Endothelial cell of umbilical vein (primary cell): Measurements from ENCODE around the gene PTPN20. TPM values are rescaled to one million over a fixed set of nuclear protein-coding genes. Genes with fewer than 3 reads are reported as not detected.
"Not testable (repeated sequence)": the region's sequence is repeated elsewhere in the genome, so short reads cannot be mapped to it uniquely, and the experiment has no call there.

ENCODE experiments used
- Bru-seq: library from RNA; stranded (reverse); fragments of 400-500 nt; gene quantifications from one replicate; lab custom pipeline; 2021; lab: Mats Ljungman, UMichigan
- BruChase-seq, 2 experiments: library from RNA; stranded (reverse); fragments of 400-500 nt; gene quantifications; one replicate each; lab custom pipeline; 2021; lab: Mats Ljungman, UMichigan
- BruUV-seq: library from RNA; stranded (reverse); fragments of 400-500 nt; replicated peaks from 2 replicates; lab custom pipeline; 2021; lab: Mats Ljungman, UMichigan
- CTCF ChIA-PET: fragments of 300-600, 350-600 bp; sonication (Branson Sonifier 250); formaldehyde crosslinking; loops from one replicate; lab custom pipeline; 2021; ENCODE audit warnings: antibody characterized with exemption, inconsistent platforms; lab: Charles Lee
- POLR2A ChIA-PET: fragments of 300-600, 350-600 bp; sonication (Branson Sonifier 250); formaldehyde crosslinking; loops from one replicate; lab custom pipeline; 2021; ENCODE audit warnings: antibody characterized with exemption, inconsistent platforms; lab: Charles Lee
- DNase-seq: peaks from one replicate; pipeline ENCODE4 v3.0.0-alpha.2; 2011; ENCODE audit warnings: low read depth, low spot score
- FAIRE-seq: peaks from 2 replicates; lab custom pipeline; 2011; peaks lifted over from hg19 to GRCh38; lab: Jason Lieb, UNC
- H2AFZ ChIP-seq: 2 replicates; pipeline ENCODE4 v1.6.0; 2012; ENCODE audit warnings: low read depth, low read length, control low read depth, inconsistent platforms
- H3K27ac ChIP-seq: 2 replicates; pipeline ENCODE4 v1.5.1; 2011; ENCODE audit warnings: low read depth, mild to moderate bottlenecking, control low read depth, low read length, moderate library complexity; ENCODE audit not compliant: insufficient read depth
- H3K27me3 ChIP-seq, 2 experiments: 2 replicates each; pipeline versions ENCODE4 v1.6.0 to v1.6.1; 2011; ENCODE audit warnings: low read length in 2 of 2, mixed read lengths in 1 of 2; ENCODE audit not compliant: control insufficient read depth in 2 of 2, insufficient read depth in 2 of 2
- H3K36me3 ChIP-seq, 2 experiments: 2 replicates in 1 of 2; 3 replicates in 1 of 2; pipeline ENCODE4 v1.5.1; 2011; ENCODE audit warnings: low read length in 2 of 2, mild to moderate bottlenecking in 1 of 2, moderate library complexity in 1 of 2; ENCODE audit not compliant: control insufficient read depth in 2 of 2, insufficient read depth in 2 of 2; ENCODE audit errors: extremely low read depth in 1 of 2
- H3K4me1 ChIP-seq: 3 replicates; pipeline ENCODE4 v1.5.1; 2011; ENCODE audit warnings: mild to moderate bottlenecking, low read length; ENCODE audit not compliant: control insufficient read depth, insufficient read depth; ENCODE audit errors: extremely low read depth
- H3K4me2 ChIP-seq: 2 replicates; pipeline ENCODE4 v1.6.1; 2011; ENCODE audit warnings: low read length, control low read depth, mixed read lengths; ENCODE audit not compliant: insufficient read depth
- H3K4me3 ChIP-seq, 3 experiments: fragments of 200-600 bp in 1 of 3; sonication (generic), shearing (Covaris generic) in 1 of 3; replicated peaks in 1 of 3; 2 replicates each; pipeline ENCODE4 v1.5.1; 2011 to 2016; ENCODE audit warnings: control low read depth in 3 of 3, low read length in 3 of 3, mild to moderate bottlenecking in 2 of 3, inconsistent platforms in 1 of 3, low read depth in 1 of 3, moderate library complexity in 1 of 3; ENCODE audit not compliant: insufficient read depth in 1 of 3
- H3K79me2 ChIP-seq: 2 replicates; pipeline ENCODE4 v1.6.0; 2012; ENCODE audit warnings: low read length, inconsistent platforms; ENCODE audit not compliant: control insufficient read depth, insufficient read depth
- H3K9ac ChIP-seq: replicated peaks from 2 replicates; pipeline ENCODE3; 2011; ENCODE audit warnings: low read length, control low read depth; ENCODE audit not compliant: insufficient read depth; ENCODE audit errors: extremely low read depth
- H3K9me1 ChIP-seq: replicated peaks from 3 replicates; pipeline ENCODE4 v1.6.0; 2011; ENCODE audit warnings: mild to moderate bottlenecking, low read length; ENCODE audit not compliant: control insufficient read depth, insufficient read depth; ENCODE audit errors: extremely low read depth
- H3K9me3 ChIP-seq: replicated peaks from 2 replicates; pipeline ENCODE4 v1.5.1; 2012; ENCODE audit warnings: low read length, inconsistent platforms; ENCODE audit not compliant: control insufficient read depth, insufficient read depth
- H4K20me1 ChIP-seq: replicated peaks from 2 replicates; pipeline ENCODE3; 2011; ENCODE audit warnings: mild to moderate bottlenecking, low read length; ENCODE audit not compliant: control insufficient read depth, insufficient read depth; ENCODE audit errors: extremely low read depth
- dilution Hi-C: fragments of 300-500 bp; cut with MboI; formaldehyde crosslinking; loops from one replicate; pipeline ENCODE4 v1.15.0; 2019; ENCODE audit warnings: low sequenced_read_pairs; ENCODE audit not compliant: extremely low pct_ligation_motif_present
- intact Hi-C: fragments of 100-400 bp; cut with micrococcal nuclease; formaldehyde crosslinking; loops from one replicate; pipeline ENCODE4 v1.10.0; 2022
- long read RNA-seq: library from polyadenylated mRNA; stranded (forward); transcript quantifications from one replicate; pipeline ENCODE4 v2.0.0, GENCODE V29; 2021
- polyA minus RNA-seq, 3 experiments: library from RNA; depleted of rRNA, polyadenylated mRNA; stranded (reverse); fragments of >200 nt; gene quantifications; 1 replicate in 1 of 3; 2 replicates in 2 of 3; pipeline ENCODE4 v1.2.3, GENCODE V29; 2011
- polyA plus RNA-seq, 4 experiments: library from polyadenylated mRNA; depleted of rRNA in 3 of 4; stranded (reverse) in 3 of 4; unstranded in 1 of 4; fragments of >200 nt; gene quantifications; 2 replicates each; pipeline versions ENCODE4 v1.2.1 to v1.2.3, GENCODE V29; 2011 to 2012; ENCODE audit warnings: missing spikeins in 1 of 4
- total RNA-seq: library from RNA; stranded (reverse); gene quantifications from 2 replicates; pipeline ENCODE4 v1.2.3, GENCODE V29; 2021

PTPN20 gene
- total RNA-seq (0.27 and 0.39 TPM in 2 replicates), polyA plus RNA-seq (0.05 TPM in 1 of 2 replicates, not detected in the other), polyA minus RNA-seq (0.13 and 0.32 TPM in 2 replicates), Bru-seq, nascent RNA (percentile 15 among the genes with signal in this experiment), BruChase-seq, experiment 1, labeled RNA remaining after a 6-hour chase (percentile 15 among the genes with signal in this experiment), BruChase-seq, experiment 2, labeled RNA remaining after a 2-hour chase (percentile 23 among the genes with signal in this experiment)
- 0.05 TPM in 1 of 2 replicates, not detected in the other for polyA plus RNA-seq (2011; cell fraction: cytosol; rRNA removed)
- 0.09 and 0.14 TPM in 2 replicates for polyA plus RNA-seq (2011; cell fraction: nucleus; rRNA removed)
- polyA plus RNA-seq (2012) = not detected in 2 replicates
- not detected for polyA minus RNA-seq (2011; cell fraction: cytosol; rRNA and poly(A)+ RNA removed)
- not detected in 2 replicates for polyA minus RNA-seq (2011; cell fraction: nucleus; rRNA and poly(A)+ RNA removed)
- long read RNA-seq, partial matches to known transcripts = 0 of 1 reads
- long read RNA-seq, other reads (novel, unspliced or antisense) = 1 of 1 reads

- intact Hi-C loops, CTCF ChIA-PET, H3K27me3 ChIP-seq, H3K4me1 ChIP-seq, H3K36me3 ChIP-seq, H3K9ac ChIP-seq, H3K9me3 ChIP-seq, H3K9me1 ChIP-seq, BruUV-seq, POLR2A ChIA-PET, FAIRE-seq, H3K79me2 ChIP-seq, H3K27ac ChIP-seq, H4K20me1 ChIP-seq, dilution Hi-C loops, H3K4me3 ChIP-seq, H3K4me2 ChIP-seq, H2AFZ ChIP-seq: not testable (repeated sequence)
- DNase-seq = peak; percentile 1
These were observed at the start of gene PTPN20 for GRCh38 chr10:46911144-46911876. PTPN20 (plus strand) TSS chr10:46911428; CDS start chr10:46932500, 21,072 bp downstream.

GRCh38 chr10:46869716-46870115 is 41.5 kb upstream of the PTPN20 start:
- H3K9me1 ChIP-seq, FAIRE-seq, H3K36me3 ChIP-seq, CTCF ChIA-PET, POLR2A ChIA-PET, H2AFZ ChIP-seq, H3K4me1 ChIP-seq, H3K4me2 ChIP-seq, H3K27ac ChIP-seq, H3K9me3 ChIP-seq, intact Hi-C loops, H3K79me2 ChIP-seq, DNase-seq, H3K9ac ChIP-seq, H3K27me3 ChIP-seq, H4K20me1 ChIP-seq, dilution Hi-C loops, BruUV-seq, H3K4me3 ChIP-seq: not testable (repeated sequence)

GRCh38 chr10:46871583-46871982 is 39.6 kb upstream of the PTPN20 start:
- CTCF ChIA-PET, BruUV-seq, H3K27ac ChIP-seq, H3K9me3 ChIP-seq, H3K9ac ChIP-seq, POLR2A ChIA-PET, H3K79me2 ChIP-seq, H3K27me3 ChIP-seq, H3K9me1 ChIP-seq, H2AFZ ChIP-seq, FAIRE-seq, dilution Hi-C loops, DNase-seq, intact Hi-C loops, H4K20me1 ChIP-seq, H3K4me3 ChIP-seq, H3K4me2 ChIP-seq, H3K36me3 ChIP-seq, H3K4me1 ChIP-seq: not testable (repeated sequence)

GRCh38 chr10:46875304-46875703 is 35.9 kb upstream of the PTPN20 start:
- H3K9me3 ChIP-seq, H3K9me1 ChIP-seq, intact Hi-C loops, DNase-seq, BruUV-seq, H3K36me3 ChIP-seq, H3K4me3 ChIP-seq, H3K4me2 ChIP-seq, H3K27me3 ChIP-seq, H2AFZ ChIP-seq, H3K4me1 ChIP-seq, H3K79me2 ChIP-seq, POLR2A ChIA-PET, H3K9ac ChIP-seq, CTCF ChIA-PET, H4K20me1 ChIP-seq, FAIRE-seq, H3K27ac ChIP-seq, dilution Hi-C loops: not testable (repeated sequence)
